Liver (tissue), 9 donors: ENCODE results near the gene BRD9. TPM values are rescaled to one million over a fixed set of nuclear protein-coding genes. Genes with fewer than 3 reads are reported as not detected.

Experiments
- DNase-seq: peaks from one replicate; pipeline ENCODE4 v3.0.0-alpha.2; 2017; ENCODE audit warnings: low spot score
- H3K27ac ChIP-seq, 2 donors: one replicate each; pipeline ENCODE4 v1.7.0; 2013; ENCODE audit warnings: inconsistent platforms in 2 of 2, low read length in 2 of 2, control low read depth in 1 of 2, low read depth in 1 of 2, mild to moderate bottlenecking in 1 of 2
- H3K27me3 ChIP-seq, 4 donors: one replicate each; pipeline versions ENCODE4 v1.6.1 to v1.7.0; 2013; ENCODE audit warnings: low read length in 3 of 4, inconsistent platforms in 1 of 4, mild to moderate bottlenecking in 1 of 4, moderate library complexity in 1 of 4; ENCODE audit not compliant: control insufficient read depth in 4 of 4, insufficient read depth in 4 of 4
- H3K36me3 ChIP-seq, 4 donors: one replicate each; pipeline versions ENCODE4 v1.6.1 to v1.7.0; 2013; ENCODE audit warnings: low read length in 3 of 4, mild to moderate bottlenecking in 3 of 4, low read depth in 1 of 4, moderate library complexity in 1 of 4; ENCODE audit not compliant: control insufficient read depth in 4 of 4, insufficient read depth in 3 of 4
- H3K4me1 ChIP-seq, 4 donors: one replicate each; pipeline versions ENCODE4 v1.6.1 to v1.7.0; 2013; ENCODE audit warnings: low read length in 3 of 4, mild to moderate bottlenecking in 3 of 4, moderate library complexity in 1 of 4; ENCODE audit not compliant: control insufficient read depth in 4 of 4, insufficient read depth in 4 of 4
- H3K4me3 ChIP-seq, 3 donors: one replicate each; pipeline versions ENCODE4 v1.6.1 to v1.7.0; 2013; ENCODE audit warnings: low read length in 3 of 3, control low read depth in 1 of 3, low read depth in 1 of 3, mild to moderate bottlenecking in 1 of 3
- H3K9ac ChIP-seq, 2 donors: one replicate each; pipeline ENCODE4 v1.7.0; 2013; ENCODE audit warnings: low read length in 2 of 2, mild to moderate bottlenecking in 2 of 2, moderate library complexity in 2 of 2, control low read depth in 1 of 2, low read depth in 1 of 2
- H3K9me3 ChIP-seq, 4 donors: one replicate each; pipeline versions ENCODE4 v1.6.1 to v1.7.0; 2013; ENCODE audit warnings: low read length in 3 of 4; ENCODE audit not compliant: control insufficient read depth in 4 of 4
- ATF3 ChIP-seq: IDR thresholded peaks from 2 replicates; pipeline ENCODE4 v1.6.1; 2016; ENCODE audit warnings: antibody characterized with exemption
- EGR1 ChIP-seq, 2 donors: IDR thresholded peaks; 2 replicates each; pipeline ENCODE4 v1.6.1; 2016 to 2018; ENCODE audit warnings: antibody characterized with exemption in 2 of 2, low read depth in 2 of 2
- FOXA2 ChIP-seq: IDR thresholded peaks from 2 replicates; pipeline ENCODE4 v1.6.1; 2016; ENCODE audit warnings: antibody characterized with exemption
- GABPA ChIP-seq, 2 donors: IDR thresholded peaks in 1 of 2; conservative IDR thresholded peaks in 1 of 2; 2 replicates each; pipeline ENCODE4 v1.6.1; 2016; ENCODE audit warnings: antibody characterized with exemption in 2 of 2, mild to moderate bottlenecking in 1 of 2, moderate library complexity in 1 of 2
- HNF4A ChIP-seq, 2 donors: conservative IDR thresholded peaks; 2 replicates each; pipeline ENCODE4 v1.6.1; 2016; ENCODE audit warnings: antibody characterized with exemption in 2 of 2, mild to moderate bottlenecking in 2 of 2
- NR2F2 ChIP-seq: IDR thresholded peaks from 2 replicates; pipeline ENCODE4 v1.6.1; 2016; ENCODE audit warnings: antibody characterized with exemption
- RAD21 ChIP-seq, 2 donors: IDR thresholded peaks; 2 replicates each; pipeline ENCODE4 v1.6.1; 2016; ENCODE audit warnings: antibody characterized with exemption in 2 of 2, mild to moderate bottlenecking in 2 of 2
- RXRA ChIP-seq, 2 donors: IDR thresholded peaks; 2 replicates each; pipeline ENCODE4 v1.6.1; 2017 to 2018; ENCODE audit warnings: antibody characterized with exemption in 2 of 2, mild to moderate bottlenecking in 1 of 2
- SP1 ChIP-seq: IDR thresholded peaks from 2 replicates; pipeline ENCODE4 v1.6.1; 2018; ENCODE audit warnings: antibody characterized with exemption, mild to moderate bottlenecking
- YY1 ChIP-seq: IDR thresholded peaks from 2 replicates; pipeline ENCODE4 v1.6.1; 2016; ENCODE audit warnings: antibody characterized with exemption, mild to moderate bottlenecking
- WGBS: extraction: QIAGEN DNeasy Blood & Tissue Kit; methylation state at CpG from one replicate; pipeline ENCODE4 v1.1.7; 2013; 5-methylcytosine and 5-hydroxymethylcytosine counted together
- polyA plus RNA-seq, 2 donors: library from polyadenylated mRNA; stranded (reverse) in 1 of 2; unstranded in 1 of 2; fragments of 200-250 nt in 1 of 2; fragments of >200 nt in 1 of 2; fragmentation: Nextera tagmentation in 1 of 2; extraction: Ambion mirVana in 1 of 2; gene quantifications; one replicate each; pipeline versions ENCODE4 v1.2.1 to v1.2.3, GENCODE V29; 2013 to 2015
- total RNA-seq, 2 donors: library from RNA; depleted of rRNA; stranded (reverse); fragments of >200 nt; gene quantifications; one replicate each; pipeline ENCODE4 v1.2.3, GENCODE V29; 2014
- TF ChIP-seq, protein P1 (sequence below): fragments of 150-350 bp; IDR thresholded peaks from 2 replicates; pipeline ENCODE4 v1.5.1; 2017; ENCODE audit warnings: improper control_type of control experiment, low read depth, low read length; ENCODE audit not compliant: missing input control
- donor health status: healthy.
- donor health status: healthy.
- donor health status: healthy.
- donor health status: healthy.
- donor health status: healthy.

The BRD9 gene
- total and polyA plus RNA-seq, 4 donors: 7.0 to 17.7 (median 9.5) TPM

- 94% methylated on average over 11 of the region's 11 CpGs for WGBS
- Histone ChIP-seq H3K36me3 (peaks cover 12 to 68% (median 54%) of the 10 kb centered on the region in 4 donors), H3K4me1 (peaks cover 5 to 21% (median 13%) of the 10 kb centered on the region in 4 donors), H3K27me3 (no peaks in the 10 kb centered on the region), H3K27ac (no peak overlapping the region), H3K4me3 (no peak overlapping the region), H3K9ac (no peak overlapping the region), H3K9me3 (no peaks in the 10 kb centered on the region)
- DNase-seq: no peak
- TF ChIP-seq GABPA (IDR thresholded peaks at IDR 0.05 in 1 of 2, conservative IDR thresholded peaks at IDR 0.05 in 1 of 2): no peak
These were observed 4.0 kb downstream of the BRD9 start for GRCh38 chr5:888638-889035.

DNA sequence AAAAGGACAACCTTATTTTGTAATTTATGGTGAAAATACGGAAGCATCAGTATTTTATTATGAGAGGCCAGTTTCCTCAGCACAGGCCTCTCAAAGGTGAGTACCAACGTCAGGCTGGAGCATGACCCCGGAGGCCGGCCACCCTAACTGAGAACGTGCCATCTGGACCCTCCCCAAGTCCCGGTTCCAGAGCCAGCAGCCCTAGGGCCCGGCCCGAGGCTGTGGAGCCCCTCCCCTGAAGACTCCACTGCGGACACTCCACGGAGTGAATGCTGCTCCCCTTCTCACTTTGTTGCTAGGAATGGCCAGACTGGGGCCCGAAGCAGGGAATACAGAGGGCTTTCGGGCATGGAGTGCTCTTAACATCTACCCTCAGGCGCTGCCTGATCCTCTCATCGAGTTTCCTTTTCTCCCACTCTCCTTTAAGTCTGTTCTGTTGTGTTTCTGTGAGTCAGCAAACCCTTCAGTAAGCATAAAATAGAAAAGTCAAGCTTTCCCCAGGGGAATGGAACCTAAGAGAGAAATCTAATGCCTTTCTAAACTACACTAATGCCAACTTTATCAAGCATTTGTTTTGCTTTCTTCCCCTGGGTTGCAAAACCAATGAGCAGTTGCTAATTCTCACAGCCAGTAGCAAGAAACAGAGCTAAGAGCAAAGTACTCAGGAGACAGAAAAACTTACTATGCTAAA is 4.5 kb downstream of the BRD9 start:
- 77% methylated on average over 14 of the region's 14 CpGs for WGBS
- H3K9ac ChIP-seq: no peak overlapping the region
- no peak for DNase-seq
- peaks cover 13 to 73% (median 57%) of the 10 kb centered on the region in 4 donors for H3K36me3 ChIP-seq
- no peaks in the 10 kb centered on the region for H3K9me3 ChIP-seq
- TF ChIP-seq YY1 (no peak), ATF3 (no peak), SP1 (no peak), EGR1 (IDR thresholded peaks at IDR 0.05; ENCODE audit: low read depth in 2 of 2) (no peak)
- H3K4me1 ChIP-seq: peaks cover 3 to 17% (median 11%) of the 10 kb centered on the region in 4 donors
- H3K4me3 ChIP-seq: no peak overlapping the region
- no peak overlapping the region for H3K27ac ChIP-seq
- H3K27me3 ChIP-seq: no peaks in the 10 kb centered on the region

- 96% methylated on average over 26 of the region's 26 CpGs for WGBS
These were observed 5.8 kb downstream of the BRD9 start for GRCh38 chr5:886716-887325.

More at GRCh38 chr5:886716-887325, 5.8 kb downstream of the BRD9 start:
- H3K9me3 ChIP-seq: no peaks in the 10 kb centered on the region
- H3K4me3 ChIP-seq: no peak overlapping the region
- DNase-seq: no peak
- TF ChIP-seq RAD21 (IDR thresholded peaks at IDR 0.05) (no peak), YY1 (no peak), HNF4A (conservative IDR thresholded peaks at IDR 0.05) (no peak), FOXA2 (no peak), RXRA (IDR thresholded peaks at IDR 0.05) (no peak), EGR1 (IDR thresholded peaks at IDR 0.05; ENCODE audit: low read depth in 2 of 2) (no peak), NR2F2 (no peak)
- TF ChIP-seq, protein P1, sequence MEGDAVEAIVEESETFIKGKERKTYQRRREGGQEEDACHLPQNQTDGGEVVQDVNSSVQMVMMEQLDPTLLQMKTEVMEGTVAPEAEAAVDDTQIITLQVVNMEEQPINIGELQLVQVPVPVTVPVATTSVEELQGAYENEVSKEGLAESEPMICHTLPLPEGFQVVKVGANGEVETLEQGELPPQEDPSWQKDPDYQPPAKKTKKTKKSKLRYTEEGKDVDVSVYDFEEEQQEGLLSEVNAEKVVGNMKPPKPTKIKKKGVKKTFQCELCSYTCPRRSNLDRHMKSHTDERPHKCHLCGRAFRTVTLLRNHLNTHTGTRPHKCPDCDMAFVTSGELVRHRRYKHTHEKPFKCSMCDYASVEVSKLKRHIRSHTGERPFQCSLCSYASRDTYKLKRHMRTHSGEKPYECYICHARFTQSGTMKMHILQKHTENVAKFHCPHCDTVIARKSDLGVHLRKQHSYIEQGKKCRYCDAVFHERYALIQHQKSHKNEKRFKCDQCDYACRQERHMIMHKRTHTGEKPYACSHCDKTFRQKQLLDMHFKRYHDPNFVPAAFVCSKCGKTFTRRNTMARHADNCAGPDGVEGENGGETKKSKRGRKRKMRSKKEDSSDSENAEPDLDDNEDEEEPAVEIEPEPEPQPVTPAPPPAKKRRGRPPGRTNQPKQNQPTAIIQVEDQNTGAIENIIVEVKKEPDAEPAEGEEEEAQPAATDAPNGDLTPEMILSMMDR: no peak
- no peak overlapping the region for H3K9ac ChIP-seq
- H3K36me3 ChIP-seq: peaks cover 13 to 85% (median 58%) of the 10 kb centered on the region in 4 donors
- H3K27me3 ChIP-seq: no peaks in the 10 kb centered on the region
- no peak overlapping the region for H3K27ac ChIP-seq
- peaks cover 0 to 8% (median 5%) of the 10 kb centered on the region in 4 donors for H3K4me1 ChIP-seq
